SW 1271 (cell line): Measurements from ENCODE around the gene CASP8.

ENCODE experiments used
- DNase-seq, 2 experiments: peaks; one replicate each; lab custom pipeline; 2025; lab: John Stamatoyannopoulos, UW

CASP8 gene

DNA sequence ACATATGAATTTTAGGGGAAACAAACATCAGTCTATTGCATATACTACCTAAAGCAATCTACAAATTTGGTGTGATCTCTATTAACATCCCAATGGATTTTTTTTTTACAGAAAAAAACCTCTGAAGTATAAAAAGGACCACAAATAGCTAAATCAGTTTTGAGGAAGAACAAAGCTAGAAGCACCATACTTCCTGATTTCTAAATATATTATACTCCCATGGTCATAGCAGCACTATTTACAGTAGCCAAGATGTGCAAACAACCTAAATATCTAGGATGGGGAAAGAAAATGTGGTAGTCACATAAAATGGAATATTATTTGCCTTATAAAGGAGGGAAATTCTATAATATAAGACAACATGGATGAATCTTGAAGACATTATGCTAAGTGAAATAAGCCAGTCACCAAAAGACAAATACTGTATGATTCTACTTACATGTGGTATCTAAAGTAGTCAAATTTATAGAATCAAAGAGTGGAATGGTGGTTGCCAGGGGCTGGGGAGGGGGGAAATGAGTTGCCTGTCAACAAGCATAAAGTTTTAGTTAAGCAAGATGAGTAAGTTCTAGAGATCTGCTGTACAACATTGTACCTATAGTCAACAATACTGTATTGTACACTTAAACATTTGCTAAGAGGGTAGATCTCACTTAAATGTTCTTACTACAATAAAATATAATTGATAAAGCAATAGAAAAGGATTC lies 17.6 kb upstream of the CASP8 start:
- no peak for DNase-seq

DNA sequence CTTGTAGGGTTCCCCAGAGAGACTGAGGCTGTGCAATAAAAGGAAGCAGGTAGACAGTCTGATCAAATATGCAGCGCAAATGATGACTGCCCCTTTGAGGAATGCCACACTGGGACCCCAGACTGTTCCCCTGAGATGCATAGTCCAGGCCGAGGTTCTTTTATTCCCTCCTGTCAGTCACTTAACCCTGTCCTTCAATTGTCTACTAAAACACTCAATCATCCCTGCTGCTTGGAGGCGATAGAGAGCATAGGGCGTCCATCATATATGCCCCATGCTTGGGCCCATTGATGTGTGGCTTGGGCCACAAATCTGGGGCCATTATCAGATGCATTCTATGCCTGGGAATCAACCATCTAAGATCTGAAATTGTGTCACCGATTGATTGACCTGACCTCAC lies 15.5 kb upstream of the CASP8 start:
- no peak for DNase-seq

DNA sequence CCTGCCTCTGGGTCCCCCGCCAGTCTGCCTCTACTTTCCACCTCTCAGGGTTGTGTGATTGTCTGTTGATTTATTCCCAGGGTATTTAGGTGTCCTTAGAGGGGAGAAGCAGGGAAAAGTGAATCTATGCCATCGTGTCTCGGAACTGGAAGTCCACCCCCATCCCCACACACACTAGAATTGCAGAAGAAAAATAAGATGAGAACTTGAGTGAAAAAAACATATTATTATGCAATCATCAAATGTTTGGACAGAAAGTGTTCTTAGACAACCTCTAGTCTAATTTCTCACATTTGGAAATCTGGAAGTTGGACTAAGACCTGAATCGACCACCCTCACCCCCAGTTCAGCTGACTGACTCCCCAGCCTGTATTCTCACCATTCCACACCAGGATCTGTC lies 14.1 kb upstream of the CASP8 start:
- no peak for DNase-seq

GRCh38 chr2:201248288-201248844 lies 12.0 kb upstream of the CASP8 start:
- no peak for DNase-seq

DNA sequence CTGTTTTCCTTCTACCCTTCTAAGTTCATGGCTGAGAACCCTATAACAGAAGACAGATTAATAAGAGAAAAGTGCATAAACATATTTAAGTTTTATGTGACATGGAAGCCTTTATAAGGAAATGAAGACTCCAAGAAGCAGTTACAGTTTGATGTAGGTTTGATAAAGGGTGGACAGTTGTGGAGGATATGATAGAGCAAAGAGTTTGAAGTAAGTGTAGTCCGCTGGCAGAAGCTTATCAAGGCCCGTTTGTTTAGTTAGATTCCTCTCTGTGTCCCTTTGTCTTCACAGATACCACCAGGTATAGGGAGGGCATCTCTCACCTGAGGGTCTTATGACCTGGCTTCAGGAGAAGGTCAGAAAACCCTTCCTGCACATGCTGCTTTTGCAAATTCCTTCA lies 10.4 kb upstream of the CASP8 start:
- DNase-seq, result no peak

DNA sequence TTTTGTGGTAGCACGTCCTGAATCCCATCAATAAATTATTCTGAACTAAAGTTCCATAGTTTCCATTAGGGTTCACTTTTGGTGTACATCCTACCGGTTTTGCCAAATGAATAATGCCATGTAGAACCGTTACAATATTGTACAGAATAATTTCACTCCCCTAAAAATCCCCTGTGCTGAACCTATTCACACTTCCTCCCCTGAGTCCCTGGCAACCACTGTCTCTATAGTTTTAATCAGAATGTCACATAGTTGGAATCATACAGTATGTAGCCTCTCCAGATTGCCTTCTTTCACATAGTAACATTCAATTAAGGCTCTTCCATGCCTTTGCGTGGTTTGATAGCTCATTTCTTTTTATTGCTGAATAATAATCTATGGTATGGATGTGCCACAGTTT lies 9.6 kb upstream of the CASP8 start:
- DNase-seq, result no peak

DNA sequence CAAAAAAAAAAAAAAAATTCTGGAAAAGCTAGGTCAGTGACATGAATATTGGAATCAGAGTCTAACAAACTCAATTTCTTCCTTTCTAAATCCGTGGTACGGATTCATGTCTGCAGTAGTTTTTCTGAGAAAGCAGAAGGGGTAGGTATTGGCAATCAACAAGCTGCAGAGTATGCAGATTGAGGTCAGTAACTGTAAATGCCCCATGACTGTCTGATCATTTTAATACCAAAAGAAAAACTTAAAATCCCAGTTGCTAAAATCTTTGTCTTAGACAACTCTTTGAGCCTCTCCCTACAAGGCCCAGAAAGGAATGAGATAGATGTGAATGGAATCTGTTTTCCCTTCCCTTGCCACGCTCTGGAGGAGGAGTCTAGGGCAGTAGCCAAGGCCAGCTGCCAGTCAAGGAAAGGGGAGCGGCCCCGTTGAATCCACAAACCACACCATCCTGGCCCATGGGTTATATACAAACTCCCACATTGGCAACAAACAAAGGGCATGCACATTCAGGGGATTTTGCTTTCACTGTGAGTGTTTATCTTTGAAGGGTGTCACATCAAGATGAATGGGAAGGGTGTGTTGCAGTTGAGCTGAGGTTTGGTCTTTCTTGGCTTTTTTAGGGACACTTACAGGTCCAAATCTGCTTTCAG lies 6.1 kb upstream of the CASP8 start:
- no peak for DNase-seq

DNA sequence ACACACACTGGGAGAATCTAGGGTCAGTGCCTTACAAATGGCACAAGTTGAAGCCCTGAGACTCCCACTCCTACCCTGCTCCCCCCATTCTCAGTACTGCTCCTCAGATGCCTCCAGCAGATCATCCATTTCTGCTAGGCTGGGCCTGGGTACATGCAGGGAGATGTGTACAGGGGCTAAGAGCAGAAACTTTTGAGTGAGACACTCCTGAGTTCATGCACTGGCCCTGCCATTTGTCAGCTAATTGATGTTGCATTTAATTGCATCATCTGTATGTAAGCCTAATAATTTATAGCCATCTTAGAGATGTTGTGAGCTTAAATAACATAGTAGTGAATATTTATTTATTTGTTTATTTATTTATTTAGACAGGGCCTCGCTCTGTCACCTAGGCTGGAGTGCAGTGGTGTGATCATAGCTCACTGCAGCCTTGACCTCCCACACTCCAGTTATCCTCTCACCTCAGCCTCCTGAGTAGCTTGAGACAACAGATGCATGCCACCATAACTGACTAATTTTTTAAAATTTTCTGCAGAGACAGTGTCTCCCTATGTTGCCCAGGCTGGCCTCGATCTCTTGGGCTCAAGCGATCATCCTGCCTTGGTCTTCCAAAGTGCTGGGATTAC lies 4.8 kb upstream of the CASP8 start:
- no peak for DNase-seq

- no peak for DNase-seq
These were observed 4.3 kb upstream of the CASP8 start for GRCh38 chr2:201256082-201256481.

DNA sequence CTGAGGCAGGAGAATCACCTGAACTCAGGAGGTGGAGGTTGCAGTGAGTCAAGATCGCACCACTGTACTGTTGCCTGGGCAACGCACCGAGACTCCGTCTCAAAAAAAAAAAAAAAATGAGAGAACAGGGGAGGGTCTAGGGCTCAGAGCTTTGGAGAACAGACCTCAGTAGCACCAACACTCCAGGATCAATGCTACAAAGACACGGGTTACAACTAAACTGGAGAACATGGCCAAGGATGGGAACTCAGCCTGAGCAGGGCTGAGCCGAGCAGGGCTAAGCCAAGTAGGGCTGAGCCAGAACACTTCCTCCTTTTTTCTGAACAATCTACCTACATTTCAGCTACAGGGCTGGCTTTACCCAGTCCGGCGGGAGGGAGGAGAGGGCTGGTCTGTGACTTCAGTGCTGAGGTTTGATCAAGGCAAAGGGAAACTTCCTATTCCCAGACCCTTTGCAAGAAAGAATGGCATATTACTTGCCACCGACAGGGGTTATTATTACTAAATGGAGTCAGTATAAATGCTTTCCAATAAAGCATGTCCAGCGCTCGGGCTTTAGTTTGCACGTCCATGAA lies 2.9 kb upstream of the CASP8 start:
- peak in 1 of 2 experiments; percentile 78 for DNase-seq

DNA sequence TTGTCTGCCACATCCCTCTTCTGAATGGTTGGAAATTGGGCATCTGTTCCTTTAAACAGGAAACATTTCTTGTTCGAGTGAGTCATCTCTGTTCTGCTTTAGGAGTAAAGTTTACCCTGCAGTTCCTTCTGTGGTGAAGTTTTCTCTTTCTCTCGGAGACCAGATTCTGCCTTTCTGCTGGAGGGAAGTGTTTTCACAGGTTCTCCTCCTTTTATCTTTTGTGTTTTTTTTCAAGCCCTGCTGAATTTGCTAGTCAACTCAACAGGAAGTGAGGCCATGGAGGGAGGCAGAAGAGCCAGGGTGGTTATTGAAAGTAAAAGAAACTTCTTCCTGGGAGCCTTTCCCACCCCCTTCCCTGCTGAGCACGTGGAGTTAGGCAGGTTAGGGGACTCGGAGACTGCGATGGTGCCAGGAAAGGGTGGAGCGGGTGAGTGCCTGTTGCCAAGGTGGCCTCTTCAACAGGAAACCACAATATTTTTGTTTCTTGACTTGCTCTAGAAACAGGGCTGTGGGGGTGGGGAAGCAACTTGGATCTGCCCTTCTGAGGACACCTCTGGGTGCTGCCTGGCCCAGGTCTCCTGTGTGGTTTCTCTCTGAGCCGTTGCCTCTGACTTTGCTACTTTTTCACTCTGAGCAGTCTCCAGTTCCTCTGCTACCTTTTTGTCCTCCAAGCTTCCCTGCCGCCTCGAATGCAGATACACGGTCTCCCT lies 2.2 kb upstream of the CASP8 start:
- peak; percentile 92 to 96 for DNase-seq

- peak in 1 of 2 experiments; percentile 86 for DNase-seq
These were observed 1.4 kb upstream of the CASP8 start for GRCh38 chr2:201258666-201259615.

DNA sequence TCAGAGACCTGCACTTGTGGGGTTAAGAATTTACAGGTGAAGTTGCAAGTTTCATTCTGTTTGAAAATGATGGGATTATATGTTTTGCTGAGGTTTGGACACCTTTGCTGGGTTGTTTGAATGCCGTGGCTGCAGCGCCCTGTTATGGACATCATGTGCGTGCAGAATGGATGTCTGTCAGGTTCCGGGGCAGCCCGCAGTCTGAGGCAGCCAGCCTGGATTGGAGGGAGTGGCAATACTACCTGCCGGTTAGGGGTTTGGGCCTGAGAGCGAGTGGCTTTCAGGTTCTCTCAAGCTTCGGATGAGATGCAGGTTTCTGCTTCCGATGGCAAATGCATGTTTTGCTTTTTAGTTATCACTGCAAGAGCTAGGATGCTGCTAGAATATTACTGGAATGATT lies 1.1 kb downstream of the CASP8 start:
- DNase-seq, result no peak

GRCh38 chr2:201261906-201262305 lies 1.6 kb downstream of the CASP8 start:
- no peak for DNase-seq

DNA sequence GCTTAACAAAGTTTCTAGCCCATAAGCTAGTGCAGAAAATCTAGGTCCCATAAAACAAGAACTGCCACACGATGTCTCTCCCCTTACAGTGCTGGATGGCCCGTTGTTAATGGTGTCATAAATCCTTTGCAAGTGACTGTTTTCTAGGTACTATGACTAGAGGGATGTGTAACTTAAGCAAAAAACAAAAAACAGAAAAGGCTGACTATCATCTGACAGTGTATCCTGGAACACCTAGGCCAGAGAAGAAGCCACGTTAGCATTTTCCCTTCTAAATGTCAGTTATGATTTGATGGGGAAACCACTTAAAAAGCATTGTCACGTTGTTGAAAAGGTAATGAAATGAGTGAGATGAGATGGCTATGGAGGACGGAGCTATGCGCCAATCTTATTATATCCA lies 2.4 kb downstream of the CASP8 start:
- DNase-seq, result no peak

DNA sequence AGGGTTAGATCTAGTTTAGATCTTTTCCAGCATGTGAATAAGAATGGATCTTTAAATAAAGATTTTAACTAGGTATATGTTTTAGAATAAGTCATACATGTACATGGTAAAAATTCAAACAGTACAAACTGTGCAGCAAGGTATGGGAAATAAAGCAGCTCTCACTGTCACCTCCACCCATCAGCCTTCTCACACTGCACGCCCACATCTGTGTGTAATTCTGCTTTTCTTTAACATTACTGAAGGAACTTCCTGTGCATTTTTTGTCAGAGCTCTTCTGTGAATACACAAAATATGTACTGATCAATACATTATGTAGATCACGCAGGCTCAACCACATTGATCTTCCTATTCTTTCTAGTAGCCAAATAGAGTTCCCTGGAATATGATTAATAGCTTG lies 3.4 kb downstream of the CASP8 start:
- DNase-seq, result no peak

DNA sequence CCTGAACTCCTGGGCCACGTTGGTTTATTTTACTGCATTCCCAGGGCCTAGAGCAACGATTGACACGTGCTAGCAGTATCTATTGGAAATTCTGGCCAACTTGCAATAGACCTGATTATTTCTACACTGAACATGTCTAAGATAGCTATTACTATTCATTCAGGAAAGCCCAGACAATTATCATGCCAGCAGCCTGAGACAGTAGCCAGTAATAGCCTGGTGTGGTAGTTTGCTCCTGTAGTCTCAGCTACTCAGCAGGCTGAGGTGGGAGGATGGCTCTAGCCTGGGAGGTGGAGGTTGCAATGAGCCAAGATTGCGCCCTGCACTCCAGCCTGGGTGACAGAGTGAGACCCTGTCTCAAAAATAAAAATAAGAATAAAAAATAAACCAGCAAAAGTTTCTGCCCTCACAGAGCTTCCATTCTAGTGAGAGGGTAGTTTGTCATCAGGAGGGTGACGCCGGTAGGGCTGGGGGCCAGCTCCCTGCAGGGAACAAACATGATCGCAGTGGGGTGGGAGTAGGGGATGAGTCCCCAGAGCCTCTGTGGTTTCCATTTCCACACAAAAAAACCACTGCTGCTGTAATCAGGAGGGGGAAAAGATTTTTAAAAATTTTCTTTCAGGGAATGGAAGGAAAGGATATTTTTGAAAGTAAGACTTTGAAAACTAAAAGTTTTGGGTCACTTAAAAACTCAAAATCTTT lies 4.3 kb downstream of the CASP8 start:
- no peak for DNase-seq

DNA sequence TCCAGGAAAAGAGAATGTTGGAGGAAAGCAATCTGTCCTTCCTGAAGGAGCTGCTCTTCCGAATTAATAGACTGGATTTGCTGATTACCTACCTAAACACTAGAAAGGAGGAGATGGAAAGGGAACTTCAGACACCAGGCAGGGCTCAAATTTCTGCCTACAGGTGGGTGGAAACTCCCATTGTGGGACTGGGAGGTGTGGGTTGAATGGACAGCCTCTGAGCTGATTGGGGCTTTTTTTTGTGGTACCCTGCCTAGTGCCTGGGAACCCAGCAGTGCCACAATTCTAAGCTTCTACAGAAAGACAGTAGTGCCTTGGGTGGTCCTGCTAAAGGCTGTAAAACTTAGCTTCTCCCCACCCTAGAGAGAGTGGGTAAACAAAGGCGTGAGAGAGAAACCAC lies 6.3 kb downstream of the CASP8 start:
- DNase-seq, result no peak

DNA sequence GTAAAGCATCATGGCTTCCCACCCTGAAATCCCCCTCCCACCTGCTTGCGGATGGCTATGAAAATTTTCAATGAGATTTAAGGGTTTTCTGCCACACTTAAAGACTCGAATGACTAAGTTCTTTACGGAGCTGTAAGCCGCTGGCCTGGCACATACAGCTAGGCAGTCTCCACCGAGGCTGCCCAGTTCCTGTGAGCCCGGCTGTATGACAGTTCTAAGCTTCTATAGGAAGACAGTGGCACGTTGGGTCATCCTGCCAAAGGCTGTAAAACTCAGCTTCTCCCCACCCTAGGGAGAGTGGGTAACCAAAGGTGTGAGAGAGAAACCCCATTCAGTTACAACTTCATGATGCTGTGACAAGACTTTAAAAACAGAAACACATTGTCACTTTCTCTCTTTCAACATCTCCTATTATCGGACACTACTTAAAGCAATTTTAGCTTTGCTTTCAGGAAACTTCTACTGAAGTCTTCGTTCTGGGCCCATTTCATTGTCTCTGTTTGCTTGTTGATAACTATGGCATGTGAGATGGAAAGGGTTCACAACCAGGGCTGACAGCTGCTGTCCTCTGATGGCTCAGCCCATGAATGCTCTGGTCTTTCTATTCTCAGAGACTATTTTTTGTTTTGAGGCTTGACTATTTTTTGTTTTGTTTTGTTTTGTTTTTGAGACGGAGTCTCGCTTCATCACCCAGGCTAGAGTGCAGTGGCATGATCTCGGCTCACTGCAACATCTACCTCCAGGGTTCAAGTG lies 7.1 kb downstream of the CASP8 start:
- no peak for DNase-seq

GRCh38 chr2:201269764-201270163 lies 9.4 kb downstream of the CASP8 start:
- DNase-seq, result no peak
